Trophoblast cell (in vitro differentiated cells and primary cell): ENCODE measurements around the gene PLCH1.

Source experiments
- DNase-seq, 2 donors: peaks; one replicate each; pipeline ENCODE4 v3.0.0-alpha.2; 2016
- H2AFZ ChIP-seq: 2 replicates; pipeline ENCODE4 v1.6.1; 2013; ENCODE audit warnings: low read length, moderate library complexity, mild to moderate bottlenecking; ENCODE audit not compliant: insufficient read depth, poor library complexity
- H2AK5ac ChIP-seq: 2 replicates; pipeline ENCODE4 v1.6.1; 2013; ENCODE audit warnings: mild to moderate bottlenecking, low read length
- H2BK120ac ChIP-seq: 2 replicates; pipeline ENCODE4 v1.6.1; 2013; ENCODE audit warnings: low read length, mild to moderate bottlenecking, moderate library complexity; ENCODE audit not compliant: insufficient read depth, poor library complexity
- H2BK12ac ChIP-seq: 2 replicates; pipeline ENCODE4 v1.6.1; 2013; ENCODE audit warnings: mild to moderate bottlenecking, low read length, moderate library complexity
- H2BK5ac ChIP-seq: 2 replicates; pipeline ENCODE4 v1.6.1; 2013; ENCODE audit warnings: low read length, low read depth, moderate library complexity, mild to moderate bottlenecking; ENCODE audit not compliant: poor library complexity
- H3K14ac ChIP-seq: 2 replicates; pipeline ENCODE4 v1.6.1; 2013; ENCODE audit warnings: mild to moderate bottlenecking, low read length
- H3K18ac ChIP-seq: 2 replicates; pipeline ENCODE4 v1.6.1; 2013; ENCODE audit warnings: mild to moderate bottlenecking, low read length
- H3K23ac ChIP-seq: 2 replicates; pipeline ENCODE4 v1.6.1; 2013; ENCODE audit warnings: low read length
- H3K27ac ChIP-seq: 2 replicates; pipeline ENCODE4 v1.5.1; 2013; ENCODE audit warnings: low read depth, mild to moderate bottlenecking, inconsistent platforms, low read length, moderate library complexity
- H3K27me3 ChIP-seq: 2 replicates; pipeline ENCODE4 v1.6.1; 2013; ENCODE audit warnings: inconsistent platforms, mild to moderate bottlenecking, low read length, moderate library complexity; ENCODE audit not compliant: insufficient read depth
- H3K36me3 ChIP-seq, 2 experiments: 1 replicate in 1 of 2; 2 replicates in 1 of 2; pipeline ENCODE4 v1.6.1; 2013; ENCODE audit warnings: low read length in 2 of 2, mild to moderate bottlenecking in 2 of 2, moderate library complexity in 1 of 2; ENCODE audit not compliant: insufficient read depth in 2 of 2, control insufficient read depth in 1 of 2
- H3K4ac ChIP-seq: 2 replicates; pipeline ENCODE4 v1.6.1; 2013; ENCODE audit warnings: low read depth, mild to moderate bottlenecking, low read length, moderate library complexity
- H3K4me1 ChIP-seq, 2 experiments: 1 replicate in 1 of 2; 2 replicates in 1 of 2; pipeline ENCODE4 v1.6.1; 2013; ENCODE audit warnings: low read length in 2 of 2, mild to moderate bottlenecking in 2 of 2, moderate library complexity in 1 of 2; ENCODE audit not compliant: insufficient read depth in 2 of 2, control insufficient read depth in 1 of 2
- H3K4me2 ChIP-seq: 2 replicates; pipeline ENCODE4 v1.6.1; 2013; ENCODE audit warnings: inconsistent platforms, mild to moderate bottlenecking, low read length, moderate library complexity
- H3K4me3 ChIP-seq: 2 replicates; pipeline ENCODE4 v1.5.1; 2013; ENCODE audit warnings: mild to moderate bottlenecking, low read depth, low read length, inconsistent platforms
- H3K79me1 ChIP-seq: one replicate; pipeline ENCODE4 v1.6.1; 2013; ENCODE audit warnings: low read length
- H3K79me2 ChIP-seq: 2 replicates; pipeline ENCODE4 v1.6.1; 2013; ENCODE audit warnings: low read length, mild to moderate bottlenecking; ENCODE audit not compliant: control insufficient read depth, insufficient read depth, poor library complexity
- H3K9ac ChIP-seq: 2 replicates; pipeline ENCODE4 v1.6.1; 2013; ENCODE audit warnings: mild to moderate bottlenecking, low read length
- H3K9me3 ChIP-seq: 2 replicates; pipeline ENCODE4 v1.6.1; 2013; ENCODE audit warnings: low read depth, mild to moderate bottlenecking, control low read depth, inconsistent platforms, low read length; ENCODE audit not compliant: insufficient read depth
- H4K12ac ChIP-seq: 2 replicates; pipeline ENCODE4 v1.6.1; 2013; ENCODE audit warnings: low read depth, mild to moderate bottlenecking, low read length, moderate library complexity
- H4K8ac ChIP-seq: 2 replicates; pipeline ENCODE4 v1.6.1; 2013; ENCODE audit warnings: low read depth, mild to moderate bottlenecking, low read length, moderate library complexity
- H4K91ac ChIP-seq: one replicate; pipeline ENCODE4 v1.6.1; 2013; ENCODE audit warnings: low read depth, mild to moderate bottlenecking, low read length, moderate library complexity
- WGBS: extraction: QIAGEN DNeasy Blood & Tissue Kit; methylation state at CpG from one replicate; pipeline ENCODE4 v1.1.7; 2013; ENCODE audit warnings: missing lambda C conversion rate; ENCODE audit not compliant: insufficient read length, insufficient coverage; ENCODE audit errors: extremely low coverage; 5-methylcytosine and 5-hydroxymethylcytosine counted together

Gene PLCH1

DNA sequence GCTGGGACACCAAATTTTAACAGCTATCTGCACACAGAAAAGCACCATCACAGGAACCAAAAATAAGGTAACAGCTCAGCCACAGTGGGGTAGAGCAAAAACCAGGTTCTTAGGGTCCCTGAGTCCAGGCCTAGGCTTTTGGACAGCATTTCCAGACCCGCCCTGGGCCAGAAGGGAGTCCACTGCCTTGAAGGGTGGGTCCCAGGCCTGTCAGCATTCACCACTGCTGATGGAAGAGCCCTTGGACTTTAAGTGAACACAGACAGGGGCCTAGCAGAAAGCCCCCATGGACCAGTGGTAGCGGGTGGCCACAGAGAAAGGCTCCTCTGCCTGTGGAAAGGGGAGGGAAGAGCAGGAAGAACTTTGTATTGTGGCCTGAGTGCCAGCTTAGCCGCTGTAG lies 56.4 kb downstream of the PLCH1 start:
- Histone ChIP-seq H3K23ac (no peak overlapping the region), H3K9ac (no peak overlapping the region), H3K4me3 (no peak overlapping the region), H4K12ac (no peak overlapping the region), H2BK5ac (no peak overlapping the region), H3K4me1 (no peaks in the 10 kb centered on the region), H2AFZ (no peak overlapping the region), H2BK12ac (no peak overlapping the region), H3K27me3 (no peaks in the 10 kb centered on the region), H3K4ac (no peak overlapping the region), H3K4me2 (no peak overlapping the region), H3K9me3 (no peaks in the 10 kb centered on the region), H2BK120ac (no peak overlapping the region), H4K91ac (no peak overlapping the region), H4K8ac (no peak overlapping the region), H3K14ac (no peak overlapping the region), H3K18ac (no peak overlapping the region), H3K79me2 (no peaks in the 10 kb centered on the region), H2AK5ac (no peak overlapping the region), H3K79me1 (no peaks in the 10 kb centered on the region), H3K36me3 (no peaks in the 10 kb centered on the region), H3K27ac (no peak overlapping the region)
- DNase-seq: no peak
- no CpG with 5 or more reads among the region's 3 CpGs for WGBS

DNA sequence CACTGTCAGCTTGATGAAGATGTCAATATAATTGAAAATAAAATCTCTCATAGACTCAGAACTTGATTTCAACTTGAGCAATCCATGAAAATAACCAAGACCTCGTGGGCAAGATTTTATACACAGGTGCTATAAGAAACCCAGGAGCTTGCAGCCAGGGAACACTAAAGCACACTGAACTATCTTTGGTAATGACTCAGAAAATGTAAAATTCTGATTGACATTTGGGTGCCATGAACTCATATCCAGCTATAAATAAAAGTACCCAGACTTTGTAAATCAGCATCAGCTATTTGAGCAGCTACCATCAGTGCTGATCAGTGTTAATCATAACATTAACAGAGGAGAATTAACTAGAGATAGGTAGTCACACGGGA lies 61.5 kb downstream of the PLCH1 start:
- Histone ChIP-seq H4K8ac (no peak overlapping the region), H2BK5ac (no peak overlapping the region), H4K91ac (no peak overlapping the region), H3K27me3 (no peaks in the 10 kb centered on the region), H3K18ac (no peak overlapping the region), H3K36me3 (no peaks in the 10 kb centered on the region), H2BK120ac (no peak overlapping the region), H3K4ac (no peak overlapping the region), H3K9ac (no peak overlapping the region), H3K4me1 (no peaks in the 10 kb centered on the region), H3K9me3 (no peaks in the 10 kb centered on the region), H2AFZ (no peak overlapping the region), H3K4me3 (no peak overlapping the region), H4K12ac (no peak overlapping the region), H2AK5ac (no peak overlapping the region), H2BK12ac (no peak overlapping the region), H3K79me1 (no peaks in the 10 kb centered on the region), H3K27ac (no peak overlapping the region), H3K23ac (no peak overlapping the region), H3K4me2 (no peak overlapping the region), H3K79me2 (no peaks in the 10 kb centered on the region), H3K14ac (no peak overlapping the region)
- no CpG with 5 or more reads among the region's 2 CpGs for WGBS
- no peak for DNase-seq

DNA sequence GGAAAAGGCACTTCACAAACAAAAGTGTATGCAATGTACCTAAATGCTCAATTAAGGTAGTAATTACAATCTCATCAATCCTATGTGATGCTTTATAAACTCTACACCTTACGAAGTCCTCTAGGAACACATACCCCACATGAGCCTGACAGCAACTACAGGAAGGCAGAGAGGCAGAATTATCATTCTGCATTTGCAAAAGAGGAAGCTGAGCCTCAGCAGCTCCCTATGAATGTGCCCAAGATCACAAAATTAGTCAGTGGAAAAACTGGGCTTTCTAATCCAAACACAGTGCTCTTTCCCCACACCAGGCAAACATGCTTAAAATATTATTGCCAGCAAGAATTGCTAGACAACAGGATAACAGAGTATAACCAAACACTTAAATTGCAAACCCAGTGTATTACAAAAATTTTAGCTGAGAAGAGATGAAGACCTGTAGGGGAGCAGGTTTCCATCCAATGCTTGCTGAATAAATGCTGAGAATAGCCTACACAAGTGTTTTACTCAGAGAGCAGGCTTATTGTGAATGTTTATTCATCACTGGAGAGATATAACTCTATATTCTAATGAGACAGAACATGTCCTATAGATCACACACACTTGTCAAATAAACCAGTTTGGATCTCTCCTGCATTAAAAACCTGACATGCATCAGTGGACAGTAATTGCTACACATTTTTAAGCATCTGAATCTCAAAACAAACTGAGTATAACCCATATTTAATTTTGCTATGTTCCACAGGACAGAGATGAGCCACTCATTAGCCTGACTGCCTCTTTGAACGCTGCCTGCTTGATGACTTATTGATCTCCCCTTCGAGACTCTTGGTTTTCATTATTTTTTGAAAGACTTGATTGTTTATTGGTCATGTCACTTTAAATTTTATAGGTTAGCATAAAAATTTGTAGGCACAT lies 62.2 kb downstream of the PLCH1 start:
- WGBS: no CpG with 5 or more reads among the region's 3 CpGs
- Histone ChIP-seq H3K27me3 (no peaks in the 10 kb centered on the region), H3K14ac (no peak overlapping the region), H4K91ac (no peak overlapping the region), H3K79me2 (no peaks in the 10 kb centered on the region), H3K9ac (no peak overlapping the region), H3K4ac (no peak overlapping the region), H2BK120ac (no peak overlapping the region), H3K23ac (no peak overlapping the region), H2AK5ac (no peak overlapping the region), H2BK5ac (no peak overlapping the region), H3K4me3 (no peak overlapping the region), H3K4me2 (no peak overlapping the region), H3K9me3 (no peaks in the 10 kb centered on the region), H4K8ac (no peak overlapping the region), H3K79me1 (peaks cover 1% of the 10 kb centered on the region), H3K18ac (no peak overlapping the region), H2AFZ (no peak overlapping the region), H3K4me1 (no peaks in the 10 kb centered on the region), H3K36me3 (no peaks in the 10 kb centered on the region), H4K12ac (no peak overlapping the region), H3K27ac (no peak overlapping the region), H2BK12ac (no peak overlapping the region)
- no peak for DNase-seq

DNA sequence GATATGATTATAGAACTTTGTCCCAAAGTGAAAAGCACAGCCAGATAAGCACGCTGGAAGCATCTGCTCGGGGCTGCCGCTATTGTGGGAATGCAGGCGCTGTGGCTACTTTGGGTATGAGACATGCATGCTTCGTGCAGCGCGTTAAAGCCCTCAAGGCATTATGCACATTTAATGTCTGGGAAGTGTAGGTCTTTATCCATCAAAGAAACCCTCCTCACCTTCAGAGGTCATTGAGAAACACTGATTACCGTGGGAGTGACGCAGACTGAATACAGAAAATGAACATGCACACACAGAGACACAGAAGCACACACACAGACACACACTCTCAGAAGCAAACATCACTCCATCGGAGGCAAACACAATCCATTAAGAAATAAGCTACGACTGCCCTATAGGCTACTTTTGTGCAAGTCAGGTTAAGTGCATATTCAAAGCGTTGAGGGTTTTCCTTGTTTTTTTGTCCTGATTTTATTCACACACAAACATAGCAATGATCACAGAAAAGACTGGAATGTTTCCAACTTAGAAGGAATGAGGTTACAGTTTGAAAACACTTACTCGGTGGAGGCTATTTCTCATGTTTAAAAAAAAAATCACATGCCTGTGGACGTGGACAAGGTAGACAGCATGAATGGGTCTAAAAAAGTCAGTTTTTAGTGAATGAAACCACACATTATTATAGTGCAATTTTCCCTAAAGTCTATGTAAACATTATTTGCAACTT lies 68.5 kb downstream of the PLCH1 start:
- no peak overlapping the region for H4K8ac ChIP-seq
- no CpG with 5 or more reads among the region's 14 CpGs for WGBS

More for the DNA sequence above, 68.5 kb downstream of the PLCH1 start:
- no peak overlapping the region for H3K14ac ChIP-seq
- DNase-seq: peak; percentile 91 to 95
- no peak overlapping the region for H3K4ac ChIP-seq
- peak overlapping the region; percentile 57 for H3K4me2 ChIP-seq
- H3K27ac ChIP-seq: no peak overlapping the region
- H3K9ac ChIP-seq: no peak overlapping the region
- peaks cover 1% of the 10 kb centered on the region for H3K79me1 ChIP-seq
- H4K12ac ChIP-seq: no peak overlapping the region
- H3K9me3 ChIP-seq: no peaks in the 10 kb centered on the region
- no peak overlapping the region for H2BK12ac ChIP-seq
- H3K79me2 ChIP-seq: no peaks in the 10 kb centered on the region
- H3K4me1 ChIP-seq: no peaks in the 10 kb centered on the region
- no peaks in the 10 kb centered on the region for H3K27me3 ChIP-seq
- no peak overlapping the region for H2AFZ ChIP-seq
- H2AK5ac ChIP-seq: no peak overlapping the region
- H3K18ac ChIP-seq: no peak overlapping the region
- no peak overlapping the region for H3K4me3 ChIP-seq
- no peak overlapping the region for H2BK5ac ChIP-seq
- no peak overlapping the region for H2BK120ac ChIP-seq
- H3K23ac ChIP-seq: no peak overlapping the region
- H4K91ac ChIP-seq: no peak overlapping the region
- H3K36me3 ChIP-seq: no peaks in the 10 kb centered on the region
